ENCODE measurements around the gene RPL34.

Gene RPL34

DNA sequence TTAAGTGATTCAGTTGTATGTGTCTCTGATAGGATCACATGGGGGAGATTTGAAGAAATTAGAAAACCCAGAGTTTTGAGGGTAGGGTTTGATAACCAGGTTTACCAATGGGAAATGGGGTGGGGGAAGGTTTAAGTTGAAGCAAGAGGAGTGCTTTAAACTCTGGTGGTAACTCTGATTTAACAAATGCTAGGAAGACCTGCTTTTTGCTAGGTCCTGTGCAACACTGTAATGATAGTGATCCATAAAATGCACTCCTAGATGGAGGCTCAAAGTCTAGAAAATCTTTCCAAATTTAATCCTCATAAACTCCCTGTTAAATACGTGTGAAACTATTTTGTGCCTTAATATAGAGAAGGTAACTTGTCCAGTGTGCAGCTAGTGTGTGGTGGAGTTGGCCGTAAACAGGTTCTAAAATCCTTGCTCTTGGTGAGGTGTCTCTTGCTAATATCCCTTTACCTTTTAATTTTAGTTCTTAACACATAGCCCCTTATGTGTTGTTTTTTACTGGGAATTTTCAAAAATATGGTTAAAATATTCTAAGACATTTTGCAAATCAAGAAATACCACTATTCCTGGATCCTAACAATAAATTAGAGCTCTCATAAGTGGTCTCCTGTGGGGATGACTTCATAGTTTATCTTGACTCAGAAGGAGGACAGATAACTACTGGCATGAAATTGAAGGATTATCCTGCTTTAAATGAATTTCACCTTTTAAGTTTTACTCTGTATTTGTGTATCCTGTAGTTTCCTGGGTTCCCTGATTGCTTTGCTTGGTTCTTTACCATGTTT is 4.1 kb downstream of the RPL34 start:
- TF ChIP-seq, protein P1, sequence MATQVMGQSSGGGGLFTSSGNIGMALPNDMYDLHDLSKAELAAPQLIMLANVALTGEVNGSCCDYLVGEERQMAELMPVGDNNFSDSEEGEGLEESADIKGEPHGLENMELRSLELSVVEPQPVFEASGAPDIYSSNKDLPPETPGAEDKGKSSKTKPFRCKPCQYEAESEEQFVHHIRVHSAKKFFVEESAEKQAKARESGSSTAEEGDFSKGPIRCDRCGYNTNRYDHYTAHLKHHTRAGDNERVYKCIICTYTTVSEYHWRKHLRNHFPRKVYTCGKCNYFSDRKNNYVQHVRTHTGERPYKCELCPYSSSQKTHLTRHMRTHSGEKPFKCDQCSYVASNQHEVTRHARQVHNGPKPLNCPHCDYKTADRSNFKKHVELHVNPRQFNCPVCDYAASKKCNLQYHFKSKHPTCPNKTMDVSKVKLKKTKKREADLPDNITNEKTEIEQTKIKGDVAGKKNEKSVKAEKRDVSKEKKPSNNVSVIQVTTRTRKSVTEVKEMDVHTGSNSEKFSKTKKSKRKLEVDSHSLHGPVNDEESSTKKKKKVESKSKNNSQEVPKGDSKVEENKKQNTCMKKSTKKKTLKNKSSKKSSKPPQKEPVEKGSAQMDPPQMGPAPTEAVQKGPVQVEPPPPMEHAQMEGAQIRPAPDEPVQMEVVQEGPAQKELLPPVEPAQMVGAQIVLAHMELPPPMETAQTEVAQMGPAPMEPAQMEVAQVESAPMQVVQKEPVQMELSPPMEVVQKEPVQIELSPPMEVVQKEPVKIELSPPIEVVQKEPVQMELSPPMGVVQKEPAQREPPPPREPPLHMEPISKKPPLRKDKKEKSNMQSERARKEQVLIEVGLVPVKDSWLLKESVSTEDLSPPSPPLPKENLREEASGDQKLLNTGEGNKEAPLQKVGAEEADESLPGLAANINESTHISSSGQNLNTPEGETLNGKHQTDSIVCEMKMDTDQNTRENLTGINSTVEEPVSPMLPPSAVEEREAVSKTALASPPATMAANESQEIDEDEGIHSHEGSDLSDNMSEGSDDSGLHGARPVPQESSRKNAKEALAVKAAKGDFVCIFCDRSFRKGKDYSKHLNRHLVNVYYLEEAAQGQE (IDR thresholded peaks at IDR 0.05; ENCODE audit: low read depth): no peak
- TF ChIP-seq, protein P2, sequence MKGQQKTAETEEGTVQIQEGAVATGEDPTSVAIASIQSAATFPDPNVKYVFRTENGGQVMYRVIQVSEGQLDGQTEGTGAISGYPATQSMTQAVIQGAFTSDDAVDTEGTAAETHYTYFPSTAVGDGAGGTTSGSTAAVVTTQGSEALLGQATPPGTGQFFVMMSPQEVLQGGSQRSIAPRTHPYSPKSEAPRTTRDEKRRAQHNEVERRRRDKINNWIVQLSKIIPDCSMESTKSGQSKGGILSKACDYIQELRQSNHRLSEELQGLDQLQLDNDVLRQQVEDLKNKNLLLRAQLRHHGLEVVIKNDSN (IDR thresholded peaks at IDR 0.05): no peak
- no peak for TF ChIP-seq CEBPB (IDR thresholded peaks at IDR 0.05)
- no peak for TF ChIP-seq TCF12 (IDR thresholded peaks at IDR 0.05; ENCODE audit: low read depth)
- TF ChIP-seq YY1 (IDR thresholded peaks at IDR 0.05; ENCODE audit: low read depth): no peak
- TF ChIP-seq TAF1 (IDR thresholded peaks at IDR 0.05; ENCODE audit: low read depth): no peak
- TF ChIP-seq CREB1 (IDR thresholded peaks at IDR 0.05; ENCODE audit: low read depth): no peak
- no peak for TF ChIP-seq RAD21 (IDR thresholded peaks at IDR 0.05; ENCODE audit: low read depth)
- no peak for TF ChIP-seq EP300 (IDR thresholded peaks at IDR 0.05; ENCODE audit: borderline replicate concordance)
- TF ChIP-seq, protein P3, sequence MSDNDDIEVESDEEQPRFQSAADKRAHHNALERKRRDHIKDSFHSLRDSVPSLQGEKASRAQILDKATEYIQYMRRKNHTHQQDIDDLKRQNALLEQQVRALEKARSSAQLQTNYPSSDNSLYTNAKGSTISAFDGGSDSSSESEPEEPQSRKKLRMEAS (IDR thresholded peaks at IDR 0.05): no peak
- no peak for TF ChIP-seq FOXM1 (IDR thresholded peaks at IDR 0.05; ENCODE audit: borderline replicate concordance, low read depth)
- no peak for TF ChIP-seq EGR1 (IDR thresholded peaks at IDR 0.05)
- TF ChIP-seq TEAD4 (IDR thresholded peaks at IDR 0.05): no peak
- TF ChIP-seq ZBTB7A (IDR thresholded peaks at IDR 0.05; ENCODE audit: low read depth): no peak
- TF ChIP-seq NFIC (IDR thresholded peaks at IDR 0.05): no peak

DNA sequence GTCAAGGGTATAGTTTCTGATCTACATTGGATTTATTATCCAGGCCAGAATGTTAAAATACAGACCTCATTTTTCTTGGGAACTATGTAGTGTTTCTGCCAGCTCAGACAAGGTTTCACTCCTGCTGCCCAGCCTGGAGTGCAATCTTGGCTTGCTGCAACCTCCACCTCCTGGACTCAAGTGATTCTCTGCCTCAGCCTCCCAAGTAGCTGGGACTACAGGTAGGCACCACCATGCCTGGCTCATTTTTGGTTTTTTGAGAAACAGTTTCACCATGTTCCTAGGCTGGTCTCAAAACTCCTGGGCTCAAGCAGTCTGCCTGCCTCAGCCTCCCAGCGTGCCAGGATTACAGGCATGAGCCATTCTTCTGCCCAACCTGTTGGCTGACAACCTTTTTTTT is 5.7 kb downstream of the RPL34 start:
- no peak for TF ChIP-seq EGR1 (IDR thresholded peaks at IDR 0.05)
- no peak for TF ChIP-seq CEBPB (IDR thresholded peaks at IDR 0.05)
- TF ChIP-seq TEAD4 (IDR thresholded peaks at IDR 0.05): no peak
- no peak for TF ChIP-seq TAF1 (IDR thresholded peaks at IDR 0.05; ENCODE audit: low read depth)

DNA sequence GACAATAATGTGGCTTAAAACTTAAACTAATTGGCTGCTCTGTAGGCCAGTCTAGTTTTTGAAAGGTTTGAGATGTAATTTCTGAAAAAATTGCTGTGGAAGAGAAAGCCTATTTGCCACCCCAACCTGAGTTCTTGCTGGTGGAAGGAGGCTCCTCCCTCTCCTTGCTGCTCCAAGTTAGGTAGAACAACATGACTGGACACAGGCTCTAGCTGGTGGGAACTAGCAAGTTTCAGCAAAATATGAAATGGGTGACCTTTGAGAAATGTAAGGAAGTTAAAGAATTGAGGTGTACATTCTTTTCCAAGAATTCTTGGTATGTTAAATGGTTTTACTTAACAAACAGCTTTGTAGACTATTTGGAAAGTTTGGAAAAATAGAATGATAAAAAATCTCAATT is 8.0 kb downstream of the RPL34 start:
- TF ChIP-seq CREB1 (IDR thresholded peaks at IDR 0.05; ENCODE audit: low read depth) (no peak), EGR1 (IDR thresholded peaks at IDR 0.05) (no peak), YY1 (IDR thresholded peaks at IDR 0.05; ENCODE audit: low read depth) (no peak), EP300 (IDR thresholded peaks at IDR 0.05; ENCODE audit: borderline replicate concordance) (no peak), RAD21 (IDR thresholded peaks at IDR 0.05; ENCODE audit: low read depth) (no peak), TEAD4 (IDR thresholded peaks at IDR 0.05) (no peak), ZBTB7A (IDR thresholded peaks at IDR 0.05; ENCODE audit: low read depth) (no peak), TAF1 (IDR thresholded peaks at IDR 0.05; ENCODE audit: low read depth) (no peak), CEBPB (IDR thresholded peaks at IDR 0.05) (no peak), TCF12 (IDR thresholded peaks at IDR 0.05; ENCODE audit: low read depth) (no peak), FOXM1 (IDR thresholded peaks at IDR 0.05; ENCODE audit: borderline replicate concordance, low read depth) (no peak)
- TF ChIP-seq, protein P1 (IDR thresholded peaks at IDR 0.05; ENCODE audit: low read depth): no peak
- TF ChIP-seq, protein P2 (IDR thresholded peaks at IDR 0.05): no peak
- TF ChIP-seq, protein P3 (IDR thresholded peaks at IDR 0.05): no peak

DNA sequence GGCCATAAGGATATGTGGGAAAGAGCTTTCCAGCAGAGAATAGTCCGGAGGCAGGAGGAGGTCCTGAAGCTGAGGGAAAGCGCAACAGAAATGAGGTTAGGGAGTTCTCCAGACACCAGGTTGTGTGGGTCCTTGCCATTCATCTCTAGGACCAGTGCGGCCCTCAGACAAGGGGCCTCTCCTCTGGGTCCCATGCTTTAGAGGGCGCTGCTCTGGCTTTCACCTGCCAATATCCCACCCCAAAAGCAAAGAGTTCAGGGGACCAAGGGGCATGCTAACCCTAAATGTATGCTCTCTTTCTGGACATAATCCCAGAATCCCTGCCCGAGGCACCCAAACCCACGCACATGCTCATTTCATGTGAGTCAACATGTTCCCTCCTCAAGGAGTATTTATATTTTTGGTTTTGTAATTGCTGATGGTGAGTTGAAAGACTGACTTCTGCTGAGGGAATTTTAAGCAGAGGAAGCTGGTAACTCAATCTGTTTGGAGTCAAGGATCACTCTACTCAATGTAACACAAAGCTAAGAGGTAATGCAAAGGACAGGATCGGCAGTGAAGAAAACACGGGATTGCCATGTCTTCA is 14.8 kb downstream of the RPL34 start:
- TF ChIP-seq TCF12 (IDR thresholded peaks at IDR 0.05; ENCODE audit: low read depth) (no peak), EGR1 (IDR thresholded peaks at IDR 0.05) (no peak), RAD21 (IDR thresholded peaks at IDR 0.05; ENCODE audit: low read depth) (no peak), ZBTB7A (IDR thresholded peaks at IDR 0.05; ENCODE audit: low read depth) (no peak), CREB1 (IDR thresholded peaks at IDR 0.05; ENCODE audit: low read depth) (no peak), TAF1 (IDR thresholded peaks at IDR 0.05; ENCODE audit: low read depth) (no peak)
- TF ChIP-seq, protein P2 (IDR thresholded peaks at IDR 0.05): no peak

DNA sequence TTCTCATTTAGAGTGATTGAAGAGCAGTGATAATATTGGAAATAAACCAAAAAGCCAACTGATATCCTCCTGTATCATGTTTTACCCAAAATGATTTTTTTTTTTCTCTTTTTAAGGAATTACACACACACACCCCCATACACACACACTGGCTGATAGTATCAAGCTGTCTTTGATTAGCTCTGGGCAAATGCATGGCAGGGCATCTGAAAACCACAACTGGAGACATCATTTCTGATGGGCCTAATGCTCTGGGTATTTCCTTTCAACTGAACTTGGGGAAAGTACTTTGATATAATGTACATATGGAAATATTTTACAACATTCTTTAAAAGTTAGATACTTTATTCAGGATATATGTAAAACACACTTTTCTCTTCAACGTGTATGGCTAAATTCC is 15.9 kb downstream of the RPL34 start:
- TF ChIP-seq ZBTB7A (IDR thresholded peaks at IDR 0.05; ENCODE audit: low read depth) (no peak), CREB1 (IDR thresholded peaks at IDR 0.05; ENCODE audit: low read depth) (no peak)

All from Ishikawa (cell line).